Parathyroid adenoma (tissue), 2 donors: Measurements from ENCODE around the gene PEF1.

Experiments
- H2AFZ ChIP-seq: fragments of 300-600 bp; sonication (generic); one replicate; pipeline ENCODE4 v1.7.0; 2017; ENCODE audit warnings: antibody characterized with exemption, mild to moderate bottlenecking
- H3K27ac ChIP-seq: fragments of 300-600 bp; sonication (generic); one replicate; pipeline ENCODE4 v1.7.0; 2017
- H3K27me3 ChIP-seq: fragments of 300-600 bp; sonication (generic); one replicate; pipeline ENCODE4 v1.7.0; 2017; ENCODE audit warnings: low read length; ENCODE audit not compliant: control insufficient read depth, insufficient read depth
- H3K36me3 ChIP-seq: fragments of 300-600 bp; sonication (generic); one replicate; pipeline ENCODE4 v1.7.0; 2017; ENCODE audit warnings: low read length; ENCODE audit not compliant: control insufficient read depth, insufficient read depth
- H3K4me1 ChIP-seq: fragments of 300-600 bp; sonication (generic); one replicate; pipeline ENCODE4 v1.7.0; 2017; ENCODE audit warnings: control low read depth
- H3K4me2 ChIP-seq: fragments of 300-600 bp; sonication (generic); one replicate; pipeline ENCODE4 v1.7.0; 2017; ENCODE audit warnings: low read length
- H3K4me3 ChIP-seq: fragments of 300-600 bp; sonication (generic); one replicate; pipeline ENCODE4 v1.7.0; 2017; ENCODE audit warnings: low read depth, low read length
- H3K79me2 ChIP-seq: fragments of 300-600 bp; sonication (generic); one replicate; pipeline ENCODE4 v1.7.0; 2017; ENCODE audit warnings: control low read depth
- H3K9ac ChIP-seq: fragments of 300-600 bp; sonication (generic); one replicate; pipeline ENCODE4 v1.7.0; 2017; ENCODE audit warnings: mild to moderate bottlenecking
- H3K9me3 ChIP-seq: fragments of 300-600 bp; sonication (generic); one replicate; pipeline ENCODE4 v1.7.0; 2017; ENCODE audit warnings: low read length; ENCODE audit not compliant: control insufficient read depth
- TF ChIP-seq, protein P1 (sequence below): fragments of 300-600 bp; sonication (generic); IDR thresholded peaks from one replicate; pipeline ENCODE4 v1.7.0; 2017; ENCODE audit warnings: antibody characterized with exemption, mild to moderate bottlenecking
- donor health status: primary hyperparathyroidism.

PEF1 gene

DNA sequence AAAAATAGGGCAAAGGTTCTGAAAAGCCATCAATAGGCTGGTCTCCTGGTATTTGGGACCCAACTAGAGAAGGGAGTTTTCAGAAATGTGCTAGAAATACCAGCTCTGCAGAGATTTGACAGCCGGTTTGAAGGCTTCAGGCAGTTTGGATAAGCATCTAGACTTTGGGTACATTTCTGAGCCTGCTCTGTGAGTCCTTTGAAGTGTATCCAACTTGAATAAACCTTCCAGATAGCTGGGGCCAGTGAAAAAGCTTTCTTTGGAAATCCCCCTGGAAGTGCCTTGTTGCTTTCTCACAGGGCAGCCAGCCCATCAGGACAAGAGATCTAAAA, 6.4 kb upstream of the PEF1 start:
- H3K4me3 ChIP-seq: no peak overlapping the region
- H3K4me1 ChIP-seq: peaks cover 6% of the 10 kb centered on the region
- peak overlapping the region; percentile 54 for H3K27ac ChIP-seq
- H2AFZ ChIP-seq: peak overlapping the region; percentile 66
- H3K36me3 ChIP-seq: no peaks in the 10 kb centered on the region
- H3K9me3 ChIP-seq: no peaks in the 10 kb centered on the region
- TF ChIP-seq, protein P1, sequence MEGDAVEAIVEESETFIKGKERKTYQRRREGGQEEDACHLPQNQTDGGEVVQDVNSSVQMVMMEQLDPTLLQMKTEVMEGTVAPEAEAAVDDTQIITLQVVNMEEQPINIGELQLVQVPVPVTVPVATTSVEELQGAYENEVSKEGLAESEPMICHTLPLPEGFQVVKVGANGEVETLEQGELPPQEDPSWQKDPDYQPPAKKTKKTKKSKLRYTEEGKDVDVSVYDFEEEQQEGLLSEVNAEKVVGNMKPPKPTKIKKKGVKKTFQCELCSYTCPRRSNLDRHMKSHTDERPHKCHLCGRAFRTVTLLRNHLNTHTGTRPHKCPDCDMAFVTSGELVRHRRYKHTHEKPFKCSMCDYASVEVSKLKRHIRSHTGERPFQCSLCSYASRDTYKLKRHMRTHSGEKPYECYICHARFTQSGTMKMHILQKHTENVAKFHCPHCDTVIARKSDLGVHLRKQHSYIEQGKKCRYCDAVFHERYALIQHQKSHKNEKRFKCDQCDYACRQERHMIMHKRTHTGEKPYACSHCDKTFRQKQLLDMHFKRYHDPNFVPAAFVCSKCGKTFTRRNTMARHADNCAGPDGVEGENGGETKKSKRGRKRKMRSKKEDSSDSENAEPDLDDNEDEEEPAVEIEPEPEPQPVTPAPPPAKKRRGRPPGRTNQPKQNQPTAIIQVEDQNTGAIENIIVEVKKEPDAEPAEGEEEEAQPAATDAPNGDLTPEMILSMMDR: no peak
- no peaks in the 10 kb centered on the region for H3K79me2 ChIP-seq
- peak overlapping the region; percentile 46 for H3K4me2 ChIP-seq
- no peak overlapping the region for H3K9ac ChIP-seq
- no peaks in the 10 kb centered on the region for H3K27me3 ChIP-seq

DNA sequence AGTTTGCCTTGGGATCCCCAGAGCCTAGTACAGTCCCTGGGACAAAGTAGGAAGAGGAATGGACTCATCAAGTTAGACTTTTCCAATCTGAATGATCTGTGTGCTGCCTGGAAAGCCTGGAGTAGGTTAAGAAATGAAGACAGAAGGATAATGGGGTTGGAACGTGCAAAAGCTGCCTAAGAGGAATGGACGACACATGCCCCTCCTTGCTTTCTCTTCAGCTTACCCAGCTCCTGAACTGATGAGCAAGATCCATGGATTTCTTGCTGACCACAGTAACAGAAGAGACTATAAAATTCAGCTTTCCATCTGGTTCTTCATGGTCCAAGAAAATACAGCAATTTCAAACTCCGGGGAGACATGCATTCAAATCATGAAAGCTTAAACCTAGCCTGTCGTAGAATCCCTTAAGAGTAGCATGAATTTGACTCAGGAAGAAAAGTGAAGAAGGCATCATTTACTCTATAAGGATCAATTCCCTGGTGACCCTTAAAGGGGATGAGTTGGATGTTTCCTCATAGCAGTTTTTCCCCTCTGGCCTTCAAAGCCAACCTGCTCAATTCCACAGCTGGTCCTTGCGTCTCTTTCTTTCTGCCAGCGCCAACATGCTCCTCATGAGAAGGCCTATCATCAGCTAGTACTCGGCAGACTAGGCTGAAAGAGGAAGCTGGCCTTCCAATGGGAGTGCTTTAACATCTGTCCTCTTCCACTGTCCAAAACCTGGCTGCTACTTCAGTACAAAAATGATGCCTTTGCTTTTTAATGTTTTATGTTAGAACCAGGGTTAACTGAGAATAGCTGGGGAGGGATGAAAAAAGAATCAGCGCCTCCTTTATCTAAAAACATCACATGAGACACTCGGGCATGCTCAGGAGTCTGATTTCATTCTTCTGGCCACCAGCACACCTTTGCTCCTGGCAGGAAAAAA, 5.7 kb upstream of the PEF1 start:
- Histone ChIP-seq H3K27ac (peak overlapping the region; percentile 54), H3K9ac (no peak overlapping the region)

DNA sequence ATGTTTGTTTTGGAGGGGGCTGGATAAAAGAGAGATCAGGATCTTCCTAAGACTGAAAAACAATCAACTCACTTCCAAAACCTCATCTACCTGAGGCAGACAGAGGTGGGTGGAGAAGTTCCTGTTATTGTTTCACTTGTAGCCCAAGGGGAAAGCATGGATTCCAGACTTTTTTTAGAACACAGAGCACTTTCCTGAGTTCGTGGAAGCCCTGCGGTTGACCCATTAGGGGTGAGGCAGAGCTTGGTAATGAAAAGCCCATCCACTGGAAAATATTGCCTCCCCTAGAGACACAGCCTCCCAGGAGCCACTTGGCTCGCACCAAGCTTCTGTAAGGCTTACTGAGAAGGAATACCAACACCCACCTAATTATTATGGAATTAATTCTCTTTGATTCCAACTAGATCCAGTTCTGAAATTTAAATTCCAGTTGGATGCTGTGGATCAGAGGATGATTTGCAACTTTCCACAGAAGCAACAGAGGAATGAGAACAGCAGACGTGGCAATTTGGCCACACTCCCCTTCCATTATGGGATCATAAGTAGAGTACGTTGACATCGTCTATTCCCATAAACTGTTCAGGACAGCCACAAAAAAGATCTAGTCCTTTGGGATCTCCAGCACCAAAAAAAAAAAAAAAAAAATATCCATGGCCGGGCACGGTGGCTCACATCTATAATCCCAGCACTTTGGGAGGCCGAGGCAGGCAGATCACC, 4.1 kb upstream of the PEF1 start:
- TF ChIP-seq, protein P1: no peak
- Histone ChIP-seq H3K27ac (peak overlapping the region; percentile 20), H3K4me1 (peaks cover 7% of the 10 kb centered on the region), H3K36me3 (no peaks in the 10 kb centered on the region), H3K27me3 (no peaks in the 10 kb centered on the region), H3K4me3 (no peak overlapping the region), H3K9me3 (no peaks in the 10 kb centered on the region), H3K79me2 (peaks cover 8% of the 10 kb centered on the region), H3K9ac (no peak overlapping the region), H2AFZ (no peak overlapping the region), H3K4me2 (no peak overlapping the region)

More for the DNA sequence above, 5.7 kb upstream of the PEF1 start:
- Histone ChIP-seq H3K79me2 (no peaks in the 10 kb centered on the region), H3K9me3 (no peaks in the 10 kb centered on the region), H3K4me2 (peak overlapping the region; percentile 46), H3K36me3 (no peaks in the 10 kb centered on the region), H3K4me1 (peaks cover 6% of the 10 kb centered on the region), H3K27me3 (no peaks in the 10 kb centered on the region), H2AFZ (peak overlapping the region; percentile 66), H3K4me3 (no peak overlapping the region)
- TF ChIP-seq, protein P1: no peak

DNA sequence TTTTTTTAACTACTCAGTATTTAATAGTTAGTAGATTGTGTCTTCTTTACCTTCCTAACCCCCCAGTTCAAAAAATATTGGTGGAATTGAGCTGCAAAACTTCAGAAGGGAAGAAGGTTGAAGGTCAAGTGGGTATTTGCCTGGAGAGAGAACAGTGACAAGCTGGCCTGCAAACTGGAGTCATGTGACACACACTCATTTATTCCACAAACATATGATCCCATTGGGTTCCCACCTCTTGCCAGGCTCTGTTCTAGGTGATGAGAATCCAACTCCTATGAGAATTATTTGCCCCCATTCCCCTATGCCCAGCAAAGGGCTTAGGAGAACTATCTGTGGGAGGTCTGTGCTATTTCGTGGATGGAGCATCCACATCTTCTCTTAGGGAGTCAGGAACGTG, 3.5 kb upstream of the PEF1 start:
- H3K4me3 ChIP-seq: no peak overlapping the region

More for the DNA sequence above, 3.5 kb upstream of the PEF1 start:
- H3K4me2 ChIP-seq: no peak overlapping the region
- TF ChIP-seq, protein P1: no peak
- peaks cover 14% of the 10 kb centered on the region for H3K79me2 ChIP-seq
- peak overlapping the region; percentile 20 for H3K27ac ChIP-seq
- peaks cover 13% of the 10 kb centered on the region for H3K4me1 ChIP-seq
- H3K36me3 ChIP-seq: no peaks in the 10 kb centered on the region
- no peak overlapping the region for H3K9ac ChIP-seq
- H2AFZ ChIP-seq: no peak overlapping the region
- H3K9me3 ChIP-seq: no peaks in the 10 kb centered on the region
- no peaks in the 10 kb centered on the region for H3K27me3 ChIP-seq
